ENCODE measurements around the gene FXYD4. TPM values are rescaled to one million over a fixed set of nuclear protein-coding genes. Genes with fewer than 3 reads are reported as not detected.

FXYD4 gene
- total and polyA plus RNA-seq, 2 experiments from 2014 or later = not detected

GRCh38 chr10:43362191-43362839, 9.1 kb upstream of the FXYD4 start:
- Histone ChIP-seq H3F3A (replicated peaks; ENCODE audit: low read depth) (no peaks in the 10 kb centered on the region), H3K4me1 (ENCODE audit: insufficient read depth) (no peaks in the 10 kb centered on the region), H3K4me3 (peak overlapping the region; percentile 73), H3K27ac (ENCODE audit: low read depth) (no peak overlapping the region), H3K36me3 (ENCODE audit: insufficient read depth) (no peaks in the 10 kb centered on the region), H2AFZ (peak overlapping the region; percentile 90), H3K79me2 (replicated peaks; ENCODE audit: insufficient read depth) (no peaks in the 10 kb centered on the region), H4K20me1 (replicated peaks; ENCODE audit: insufficient read depth) (no peaks in the 10 kb centered on the region), H3K4me2 (peak overlapping the region; percentile 85), H3K27me3 (ENCODE audit: insufficient read depth) (no peaks in the 10 kb centered on the region), H3K9me2 (ENCODE audit: insufficient read depth) (no peaks in the 10 kb centered on the region)
- TF ChIP-seq REST (IDR thresholded peaks at IDR 0.05; ENCODE audit: unreplicated experiment) (no peak), CTCF (conservative IDR thresholded peaks at IDR 0.05; ENCODE audit: low read depth in 2 of 2) (peak; percentile 39 to 52), POLR2AphosphoS5 (IDR thresholded peaks at IDR 0.05; ENCODE audit: low read depth) (peak; percentile 84)
- Mint-ChIP-seq H3K4me1 (peaks cover 9% of the 10 kb centered on the region), H3K4me3 (peak overlapping the region; percentile 87), H3K27ac (peak overlapping the region; percentile 93), H3K9me3 (no peaks in the 10 kb centered on the region; the same call in 1 of the 3 replicates), H3K36me3 (ENCODE audit: low read depth) (no peaks in the 10 kb centered on the region), H3K27me3 (ENCODE audit: insufficient read depth, low read depth, poor library complexity) (peaks cover 21% of the 10 kb centered on the region)
- ATAC-seq = peak; percentile 95
- peak; percentile 97 for DNase-seq (ENCODE audit: low spot score)

GRCh38 chr10:43365001-43365400, 6.4 kb upstream of the FXYD4 start:
- H3K27ac Mint-ChIP-seq = no peak overlapping the region
- no peak overlapping the region for H3K4me3 ChIP-seq
- H3F3A ChIP-seq (replicated peaks; ENCODE audit: low read depth) = no peaks in the 10 kb centered on the region
- H3K27me3 Mint-ChIP-seq (ENCODE audit: insufficient read depth, low read depth, poor library complexity) = peaks cover 22% of the 10 kb centered on the region
- no peaks in the 10 kb centered on the region for H4K20me1 ChIP-seq (replicated peaks; ENCODE audit: insufficient read depth)
- H2AFZ ChIP-seq = no peak overlapping the region
- no peaks in the 10 kb centered on the region for H3K27me3 ChIP-seq (ENCODE audit: insufficient read depth)
- no peak overlapping the region for H3K4me3 Mint-ChIP-seq
- H3K27ac ChIP-seq (ENCODE audit: low read depth) = no peak overlapping the region
- no peaks in the 10 kb centered on the region for H3K79me2 ChIP-seq (replicated peaks; ENCODE audit: insufficient read depth)
- ATAC-seq = no peak
- TF ChIP-seq CTCF (conservative IDR thresholded peaks at IDR 0.05; ENCODE audit: low read depth in 2 of 2) (no peak), ZNF331 (CRISPR knock-in tag; IDR thresholded peaks at IDR 0.05; ENCODE audit: low read depth) (no peak), NANOG (IDR thresholded peaks at IDR 0.05; ENCODE audit: borderline replicate concordance) (no peak), REST (IDR thresholded peaks at IDR 0.05; ENCODE audit: unreplicated experiment) (no peak), CREB1 (CRISPR knock-in tag; IDR thresholded peaks at IDR 0.05; ENCODE audit: low read depth) (no peak), ZNF114 (CRISPR knock-in tag; IDR thresholded peaks at IDR 0.05) (no peak)
- no peaks in the 10 kb centered on the region; the same call in 1 of the 3 replicates for H3K9me3 Mint-ChIP-seq
- H3K36me3 Mint-ChIP-seq (ENCODE audit: low read depth) = no peaks in the 10 kb centered on the region
- peaks cover 9% of the 10 kb centered on the region for H3K4me1 Mint-ChIP-seq
- no peak for DNase-seq (ENCODE audit: low spot score)
- no peaks in the 10 kb centered on the region for H3K4me1 ChIP-seq (ENCODE audit: insufficient read depth)
- H3K4me2 ChIP-seq = no peak overlapping the region
- H3K36me3 ChIP-seq (ENCODE audit: insufficient read depth) = no peaks in the 10 kb centered on the region
- H3K9me2 ChIP-seq (ENCODE audit: insufficient read depth) = no peaks in the 10 kb centered on the region
